ENCODE results near the gene EIF5A2.
"Not testable (repeated sequence)": the region's sequence is repeated elsewhere in the genome, so short reads cannot be mapped to it uniquely, and the experiment has no call there.

EIF5A2 gene

GRCh38 chr3:170896781-170897180 is 11.7 kb downstream of the EIF5A2 start:
- DNase-seq (ENCODE audit: low spot score), result no peak

GRCh38 chr3:170896333-170896732 is 12.1 kb downstream of the EIF5A2 start:
- not testable (repeated sequence) for DNase-seq (ENCODE audit: low spot score)

- DNase-seq (ENCODE audit: low spot score), result no peak
Measured at GRCh38 chr3:170893895-170894294, 14.5 kb downstream of the EIF5A2 start.

GRCh38 chr3:170889630-170890029 is 18.8 kb downstream of the EIF5A2 start:
- DNase-seq (ENCODE audit: low spot score), result no peak

- no peak for DNase-seq (ENCODE audit: low spot score)
Measured at GRCh38 chr3:170889132-170889531, 19.3 kb downstream of the EIF5A2 start.

GRCh38 chr3:170884109-170884930 is 24.1 kb downstream of the EIF5A2 start:
- DNase-seq (ENCODE audit: low spot score), result not testable (repeated sequence)

- not testable (repeated sequence) for DNase-seq (ENCODE audit: low spot score)
Measured at GRCh38 chr3:170878688-170879087, 29.7 kb downstream of the EIF5A2 start.

- not testable (repeated sequence) for DNase-seq (ENCODE audit: low spot score)
Measured at GRCh38 chr3:170877311-170877710, 31.1 kb downstream of the EIF5A2 start.

GRCh38 chr3:170876537-170876936 is 31.9 kb downstream of the EIF5A2 start:
- no peak for DNase-seq (ENCODE audit: low spot score)

- DNase-seq (ENCODE audit: low spot score), result peak; percentile 96
Measured at GRCh38 chr3:170869645-170870593, 38.5 kb downstream of the EIF5A2 start, which contains the start of gene RPL22L1. Gene RPL22L1 (minus strand): TSS chr3:170870195. CDS start chr3:170870167, 28 bp downstream.

- DNase-seq (ENCODE audit: low spot score), result no peak
Measured at GRCh38 chr3:170869239-170869590, 39.2 kb downstream of the EIF5A2 start.

GRCh38 chr3:170868577-170869238 is 39.7 kb downstream of the EIF5A2 start:
- no peak for DNase-seq (ENCODE audit: low spot score)

GRCh38 chr3:170867143-170867937 is 41.1 kb downstream of the EIF5A2 start:
- no peak for DNase-seq (ENCODE audit: low spot score)

- DNase-seq (ENCODE audit: low spot score), result no peak
Measured at GRCh38 chr3:170866499-170866898, 41.9 kb downstream of the EIF5A2 start.

GRCh38 chr3:170865209-170866094 is 43.0 kb downstream of the EIF5A2 start:
- no peak for DNase-seq (ENCODE audit: low spot score)

GRCh38 chr3:170864525-170865208 is 43.8 kb downstream of the EIF5A2 start:
- DNase-seq (ENCODE audit: low spot score), result peak; percentile 15

GRCh38 chr3:170863816-170864215 is 44.6 kb downstream of the EIF5A2 start:
- DNase-seq (ENCODE audit: low spot score), result no peak

- peak; percentile 40 for DNase-seq (ENCODE audit: low spot score)
Measured at GRCh38 chr3:170862618-170863374, 45.6 kb downstream of the EIF5A2 start.

GRCh38 chr3:170858599-170858998 is 49.8 kb downstream of the EIF5A2 start:
- no peak for DNase-seq (ENCODE audit: low spot score)

Data from AG20443 (cell line).